GM12872 (cell line): ENCODE data around the gene ACIN1.

Experiments
- CTCF ChIP-seq: IDR thresholded peaks from 3 replicates; pipeline ENCODE4 v1.5.1; 2011; ENCODE audit warnings: low read depth, mild to moderate bottlenecking, low read length, moderate library complexity; ENCODE audit not compliant: insufficient read depth

The ACIN1 gene

GRCh38 chr14:23122086-23122485, 27.1 kb upstream of the ACIN1 start:
- TF ChIP-seq CTCF: no peak

GRCh38 chr14:23121361-23121771, 26.4 kb upstream of the ACIN1 start:
- no peak for TF ChIP-seq CTCF

GRCh38 chr14:23120541-23121251, 25.8 kb upstream of the ACIN1 start:
- peak; percentile 100 for TF ChIP-seq CTCF

GRCh38 chr14:23119363-23120327, 24.7 kb upstream of the ACIN1 start:
- no peak for TF ChIP-seq CTCF

GRCh38 chr14:23118506-23119362, 23.8 kb upstream of the ACIN1 start, which contains the start of gene CEBPE:
CEBPE (minus strand) TSS chr14:23119255; CDS start chr14:23119091, 164 bp downstream.
- TF ChIP-seq CTCF: no peak

- TF ChIP-seq CTCF: no peak
Measured at GRCh38 chr14:23117371-23118020, 22.6 kb upstream of the ACIN1 start.
